ENCODE measurements around the gene HAPLN2.

HAPLN2 gene

DNA sequence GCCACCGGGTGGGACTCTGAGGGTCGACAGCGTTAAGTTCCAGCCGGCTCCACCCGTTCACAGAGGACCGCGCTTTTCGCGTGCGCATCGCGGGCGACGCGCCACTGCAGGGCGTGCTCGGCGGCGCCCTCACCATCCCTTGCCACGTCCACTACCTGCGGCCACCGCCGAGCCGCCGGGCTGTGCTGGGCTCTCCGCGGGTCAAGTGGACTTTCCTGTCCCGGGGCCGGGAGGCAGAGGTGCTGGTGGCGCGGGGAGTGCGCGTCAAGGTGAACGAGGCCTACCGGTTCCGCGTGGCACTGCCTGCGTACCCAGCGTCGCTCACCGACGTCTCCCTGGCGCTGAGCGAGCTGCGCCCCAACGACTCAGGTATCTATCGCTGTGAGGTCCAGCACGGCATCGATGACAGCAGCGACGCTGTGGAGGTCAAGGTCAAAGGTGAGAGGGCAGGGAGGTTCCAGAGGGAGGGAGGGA, 27.6 kb downstream of the HAPLN2 start:
- DNase-seq, result no peak

DNA sequence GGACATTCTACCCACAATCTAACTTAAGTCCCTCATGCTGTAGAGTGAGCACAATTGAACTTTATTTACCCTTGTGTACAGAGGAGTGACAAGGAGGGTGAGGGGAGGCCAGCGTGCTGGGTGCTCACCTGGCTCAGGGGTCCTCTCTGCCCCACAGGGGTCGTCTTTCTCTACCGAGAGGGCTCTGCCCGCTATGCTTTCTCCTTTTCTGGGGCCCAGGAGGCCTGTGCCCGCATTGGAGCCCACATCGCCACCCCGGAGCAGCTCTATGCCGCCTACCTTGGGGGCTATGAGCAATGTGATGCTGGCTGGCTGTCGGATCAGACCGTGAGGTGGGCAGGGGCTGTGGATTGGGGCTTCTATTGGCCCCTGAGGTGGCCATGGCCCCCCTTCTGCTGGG, 28.1 kb downstream of the HAPLN2 start:
- no peak for DNase-seq

DNA sequence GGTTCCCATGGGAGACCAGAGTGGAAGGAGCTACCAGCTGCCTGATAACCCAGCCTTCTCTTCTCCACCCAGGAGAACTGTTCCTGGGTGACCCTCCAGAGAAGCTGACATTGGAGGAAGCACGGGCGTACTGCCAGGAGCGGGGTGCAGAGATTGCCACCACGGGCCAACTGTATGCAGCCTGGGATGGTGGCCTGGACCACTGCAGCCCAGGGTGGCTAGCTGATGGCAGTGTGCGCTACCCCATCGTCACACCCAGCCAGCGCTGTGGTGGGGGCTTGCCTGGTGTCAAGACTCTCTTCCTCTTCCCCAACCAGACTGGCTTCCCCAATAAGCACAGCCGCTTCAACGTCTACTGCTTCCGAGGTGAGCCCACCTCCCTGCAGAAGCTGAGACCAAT, 29.3 kb downstream of the HAPLN2 start:
- no peak for DNase-seq

DNA sequence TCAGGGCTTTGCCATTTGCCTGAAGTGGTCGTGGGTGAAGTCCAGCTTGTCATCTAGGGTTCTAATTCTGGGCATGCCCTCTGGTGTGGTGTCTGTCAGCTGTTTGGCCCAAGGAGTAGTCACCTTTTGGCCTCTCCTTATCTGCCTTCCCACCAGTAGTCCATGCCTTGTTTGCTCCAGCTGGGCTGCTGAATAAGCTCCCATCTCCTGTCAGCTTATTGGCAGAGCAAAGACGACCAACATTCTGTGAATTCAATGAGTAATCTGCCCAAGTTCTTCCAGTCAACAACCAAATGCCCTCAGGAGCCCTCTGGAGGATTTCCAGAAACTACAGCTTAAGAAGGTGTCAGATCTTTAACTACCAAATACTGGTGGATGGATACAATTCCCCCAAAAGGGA, 29.7 kb downstream of the HAPLN2 start:
- DNase-seq, result no peak

DNA sequence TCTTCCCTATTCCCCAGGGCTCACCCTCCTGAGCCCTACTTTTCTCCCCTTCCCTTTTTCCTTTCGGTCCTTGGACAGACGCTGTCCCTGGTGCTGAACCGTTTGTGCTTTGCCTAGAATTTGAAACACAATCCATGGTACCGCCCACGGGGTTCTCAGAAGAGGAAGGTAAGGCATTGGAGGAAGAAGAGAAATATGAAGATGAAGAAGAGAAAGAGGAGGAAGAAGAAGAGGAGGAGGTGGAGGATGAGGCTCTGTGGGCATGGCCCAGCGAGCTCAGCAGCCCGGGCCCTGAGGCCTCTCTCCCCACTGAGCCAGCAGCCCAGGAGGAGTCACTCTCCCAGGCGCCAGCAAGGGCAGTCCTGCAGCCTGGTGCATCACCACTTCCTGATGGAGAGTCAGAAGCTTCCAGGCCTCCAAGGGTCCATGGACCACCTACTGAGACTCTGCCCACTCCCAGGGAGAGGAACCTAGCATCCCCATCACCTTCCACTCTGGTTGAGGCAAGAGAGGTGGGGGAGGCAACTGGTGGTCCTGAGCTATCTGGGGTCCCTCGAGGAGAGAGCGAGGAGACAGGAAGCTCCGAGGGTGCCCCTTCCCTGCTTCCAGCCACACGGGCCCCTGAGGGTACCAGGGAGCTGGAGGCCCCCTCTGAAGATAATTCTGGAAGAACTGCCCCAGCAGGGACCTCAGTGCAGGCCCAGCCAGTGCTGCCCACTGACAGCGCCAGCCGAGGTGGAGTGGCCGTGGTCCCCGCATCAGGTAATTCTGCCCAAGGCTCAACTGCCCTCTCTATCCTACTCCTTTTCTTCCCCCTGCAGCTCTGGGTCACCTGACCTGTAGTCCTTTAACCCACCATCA, 33.1 kb downstream of the HAPLN2 start:
- no peak for DNase-seq

DNA sequence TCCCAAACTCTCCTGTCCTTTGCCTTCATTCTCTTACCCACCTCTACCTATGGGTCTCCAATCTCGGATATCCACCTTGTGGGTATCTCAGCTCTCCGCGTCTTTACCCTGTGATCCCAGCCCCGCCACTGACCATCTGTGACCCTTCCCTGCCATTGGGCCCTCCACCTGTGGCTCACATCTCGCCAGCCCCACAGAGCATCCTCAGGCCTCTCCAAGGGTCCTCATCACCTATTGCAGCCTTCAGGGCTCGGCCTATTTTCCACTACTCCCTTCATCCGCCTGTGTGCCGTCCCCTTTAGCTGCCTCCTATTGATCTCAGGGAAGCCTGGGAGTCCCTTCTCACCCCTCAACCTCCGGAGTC, 33.8 kb downstream of the HAPLN2 start:
- DNase-seq, result no peak

DNA sequence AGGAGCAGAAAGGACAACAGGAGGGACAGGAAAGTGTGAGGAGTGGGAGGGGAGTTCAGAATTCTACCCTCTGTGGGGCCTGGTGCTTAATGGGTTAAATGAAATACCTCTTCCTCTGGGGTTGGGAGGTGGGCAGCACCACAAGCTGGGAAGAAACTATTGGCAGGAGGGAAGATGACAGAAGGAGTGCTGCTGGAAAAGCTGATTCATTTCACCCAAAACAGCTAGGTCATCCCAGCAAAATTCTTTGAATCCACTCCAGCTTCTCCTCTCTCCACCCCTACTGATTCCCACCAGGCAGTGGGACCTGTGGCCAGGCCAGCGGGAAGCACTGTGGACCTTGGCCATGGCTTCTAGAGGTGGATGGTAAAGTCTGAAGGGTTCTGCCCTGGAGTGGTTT, 35.5 kb downstream of the HAPLN2 start:
- DNase-seq, result no peak

DNA sequence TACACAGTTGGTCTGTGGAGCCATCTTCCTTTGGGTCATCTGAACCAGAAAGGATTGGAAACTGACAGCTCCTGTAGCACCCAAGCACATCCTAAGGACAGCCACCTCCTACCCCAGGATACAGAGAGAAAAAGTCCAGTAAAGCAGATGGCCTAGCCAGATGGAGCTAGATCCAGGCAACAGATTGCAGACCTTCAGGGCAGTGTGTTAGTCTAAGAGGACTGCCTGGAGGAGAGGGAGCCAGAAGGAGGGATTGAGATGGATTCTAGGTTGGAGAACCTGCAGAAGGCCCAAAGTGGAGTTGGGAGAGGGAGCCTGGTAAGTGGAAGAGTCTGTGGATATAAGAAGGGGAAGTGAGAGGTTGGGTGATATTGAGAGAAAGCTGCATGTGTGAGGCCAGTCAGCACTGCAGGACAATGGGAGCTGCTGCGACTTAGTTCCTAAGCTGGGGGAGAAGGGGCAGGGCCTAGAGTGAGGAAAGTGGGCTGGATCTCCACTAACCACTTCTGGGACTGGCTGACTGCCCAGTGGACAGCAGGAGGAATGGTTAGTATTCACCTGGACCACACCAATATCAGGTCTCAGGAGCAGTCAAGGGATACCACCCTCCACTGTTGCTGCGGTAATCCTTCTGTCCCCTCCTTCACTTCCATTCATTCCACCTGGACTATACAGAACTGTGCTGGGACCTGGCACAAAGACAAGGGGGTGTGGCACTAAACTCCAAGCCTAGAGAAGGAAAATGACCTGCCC, 36.1 kb downstream of the HAPLN2 start:
- no peak for DNase-seq

DNA sequence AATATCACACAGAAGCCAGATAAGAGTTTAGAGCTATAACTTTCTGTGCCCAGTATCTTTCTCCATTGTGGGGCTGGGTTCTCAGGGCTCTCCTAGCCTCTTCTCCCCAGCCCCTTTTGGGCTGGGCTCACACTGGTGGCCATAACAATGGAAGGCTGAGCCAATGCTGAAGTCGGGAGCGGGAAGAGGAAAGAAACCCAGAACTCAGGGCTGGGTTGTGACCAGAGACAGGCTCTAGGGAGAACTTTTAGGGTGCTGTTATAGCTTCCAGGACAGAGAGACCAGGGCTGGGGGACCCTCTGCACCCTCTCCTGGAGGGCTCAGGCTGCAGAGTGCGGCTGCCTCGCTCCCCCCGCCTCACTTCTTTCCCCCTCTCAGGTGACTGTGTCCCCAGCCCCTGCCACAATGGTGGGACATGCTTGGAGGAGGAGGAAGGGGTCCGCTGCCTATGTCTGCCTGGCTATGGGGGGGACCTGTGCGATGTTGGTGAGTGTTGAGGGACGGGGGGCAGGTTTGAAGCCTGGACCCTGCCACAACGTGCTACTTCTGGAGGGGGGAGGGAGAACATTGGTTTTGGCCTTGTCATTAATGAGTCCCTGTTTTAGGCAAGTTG, 36.8 kb downstream of the HAPLN2 start:
- DNase-seq, result no peak

DNA sequence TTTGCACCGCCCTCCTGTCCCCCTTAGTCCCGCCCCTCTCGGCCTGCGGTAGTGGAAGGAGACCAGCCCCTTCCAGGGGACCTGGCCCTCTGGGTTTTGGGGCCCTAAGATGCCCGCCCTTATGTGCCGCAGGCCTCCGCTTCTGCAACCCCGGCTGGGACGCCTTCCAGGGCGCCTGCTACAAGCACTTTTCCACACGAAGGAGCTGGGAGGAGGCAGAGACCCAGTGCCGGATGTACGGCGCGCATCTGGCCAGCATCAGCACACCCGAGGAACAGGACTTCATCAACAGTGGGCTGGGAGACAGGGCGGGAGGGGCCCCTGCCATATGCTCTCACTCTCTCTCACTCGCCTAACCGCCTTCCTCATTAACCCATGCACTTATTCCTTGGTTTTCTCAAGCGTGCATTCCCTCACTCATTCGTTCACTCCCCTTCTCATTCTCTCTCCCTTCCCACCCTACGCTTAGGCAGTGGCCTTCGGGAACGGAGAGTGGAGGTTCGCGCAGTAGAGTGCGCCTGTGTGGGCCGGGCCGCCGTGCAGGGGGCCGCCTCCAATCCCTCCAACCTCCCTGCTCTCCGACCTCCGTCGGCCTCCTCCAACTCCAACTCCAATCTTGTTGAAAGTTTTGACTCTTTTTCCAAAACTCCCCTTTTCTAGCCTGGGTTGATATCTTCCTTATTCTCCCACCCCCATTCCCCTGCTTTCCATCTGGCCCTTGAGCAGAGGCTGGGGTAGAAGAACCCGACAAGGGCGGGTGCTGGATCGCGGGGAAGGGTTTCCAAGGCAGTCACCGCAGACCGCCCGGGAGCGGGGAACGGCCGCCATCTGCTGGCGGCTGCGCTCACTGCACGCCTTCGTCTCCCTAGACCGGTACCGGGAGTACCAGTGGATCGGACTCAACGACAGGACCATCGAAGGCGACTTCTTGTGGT, 37.9 kb downstream of the HAPLN2 start:
- peak; percentile 85 for DNase-seq

DNA sequence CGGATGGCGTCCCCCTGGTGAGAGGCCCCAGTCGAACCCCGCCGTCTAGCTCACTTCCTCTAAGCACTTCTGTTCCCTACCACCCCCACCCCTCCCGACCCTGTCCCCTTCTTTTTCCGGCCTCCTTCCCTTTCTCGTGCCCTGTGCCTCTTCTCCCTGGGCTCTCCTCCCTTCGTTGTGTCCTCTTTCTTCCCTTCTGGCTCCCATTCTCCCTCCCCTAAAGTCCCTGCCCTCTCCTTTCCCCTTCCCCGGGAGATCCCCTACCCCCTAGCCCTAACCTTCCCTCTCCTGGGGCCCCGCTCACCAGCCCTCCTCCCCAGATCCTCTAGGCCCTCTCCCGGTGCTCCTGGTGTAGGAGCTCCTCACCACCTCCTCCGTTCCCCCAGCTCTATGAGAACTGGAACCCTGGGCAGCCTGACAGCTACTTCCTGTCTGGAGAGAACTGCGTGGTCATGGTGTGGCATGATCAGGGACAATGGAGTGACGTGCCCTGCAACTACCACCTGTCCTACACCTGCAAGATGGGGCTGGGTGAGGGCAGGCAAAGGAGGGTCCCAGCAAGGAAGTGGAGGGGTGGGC, 38.6 kb downstream of the HAPLN2 start:
- DNase-seq, result no peak

DNA sequence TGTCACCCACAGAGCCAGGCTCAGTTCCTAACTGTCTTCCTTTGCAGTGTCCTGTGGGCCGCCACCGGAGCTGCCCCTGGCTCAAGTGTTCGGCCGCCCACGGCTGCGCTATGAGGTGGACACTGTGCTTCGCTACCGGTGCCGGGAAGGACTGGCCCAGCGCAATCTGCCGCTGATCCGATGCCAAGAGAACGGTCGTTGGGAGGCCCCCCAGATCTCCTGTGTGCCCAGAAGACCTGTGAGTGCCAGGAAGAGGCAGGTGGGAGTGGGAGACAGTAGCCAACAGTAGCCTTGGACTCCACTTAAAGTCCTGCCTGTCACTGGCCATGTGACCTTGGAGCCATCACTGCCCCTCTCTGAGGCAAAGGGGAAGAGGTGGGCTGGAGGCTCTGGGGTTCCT, 39.3 kb downstream of the HAPLN2 start:
- no peak for DNase-seq

DNA sequence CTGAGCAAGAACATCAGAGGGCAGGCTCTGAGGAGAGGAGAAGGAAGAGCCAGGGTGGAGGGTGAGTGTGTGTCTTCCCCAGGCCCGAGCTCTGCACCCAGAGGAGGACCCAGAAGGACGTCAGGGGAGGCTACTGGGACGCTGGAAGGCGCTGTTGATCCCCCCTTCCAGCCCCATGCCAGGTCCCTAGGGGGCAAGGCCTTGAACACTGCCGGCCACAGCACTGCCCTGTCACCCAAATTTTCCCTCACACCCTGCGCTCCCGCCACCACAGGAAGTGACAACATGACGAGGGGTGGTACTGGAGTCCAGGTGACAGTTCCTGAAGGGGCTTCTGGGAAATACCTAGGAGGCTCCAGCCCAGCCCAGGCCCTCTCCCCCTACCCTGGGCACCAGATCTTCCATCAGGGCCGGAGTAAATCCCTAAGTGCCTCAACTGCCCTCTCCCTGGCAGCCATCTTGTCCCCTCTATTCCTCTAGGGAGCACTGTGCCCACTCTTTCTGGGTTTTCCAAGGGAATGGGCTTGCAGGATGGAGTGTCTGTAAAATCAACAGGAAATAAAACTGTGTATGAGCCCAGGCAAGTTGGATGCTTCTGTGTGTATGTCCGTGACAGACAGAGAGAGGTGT, 39.8 kb downstream of the HAPLN2 start:
- DNase-seq, result no peak

DNA sequence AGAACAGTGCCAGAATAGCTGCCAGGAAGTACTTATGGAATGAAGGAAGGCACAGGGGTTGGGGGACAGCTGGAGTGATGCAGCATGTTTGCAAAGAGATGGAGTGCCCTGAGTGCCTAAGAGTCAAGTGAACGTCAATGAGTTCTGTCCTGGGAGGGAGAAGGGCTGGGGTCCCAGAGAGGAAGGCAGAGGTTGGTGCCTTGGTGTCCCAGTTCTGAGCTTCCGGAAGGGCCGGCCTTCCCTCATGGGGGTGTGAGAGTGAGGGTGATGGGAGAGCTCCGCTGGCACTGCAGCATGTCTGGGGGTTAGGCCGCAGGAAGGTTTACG, 40.4 kb downstream of the HAPLN2 start:
- no peak for DNase-seq

DNA sequence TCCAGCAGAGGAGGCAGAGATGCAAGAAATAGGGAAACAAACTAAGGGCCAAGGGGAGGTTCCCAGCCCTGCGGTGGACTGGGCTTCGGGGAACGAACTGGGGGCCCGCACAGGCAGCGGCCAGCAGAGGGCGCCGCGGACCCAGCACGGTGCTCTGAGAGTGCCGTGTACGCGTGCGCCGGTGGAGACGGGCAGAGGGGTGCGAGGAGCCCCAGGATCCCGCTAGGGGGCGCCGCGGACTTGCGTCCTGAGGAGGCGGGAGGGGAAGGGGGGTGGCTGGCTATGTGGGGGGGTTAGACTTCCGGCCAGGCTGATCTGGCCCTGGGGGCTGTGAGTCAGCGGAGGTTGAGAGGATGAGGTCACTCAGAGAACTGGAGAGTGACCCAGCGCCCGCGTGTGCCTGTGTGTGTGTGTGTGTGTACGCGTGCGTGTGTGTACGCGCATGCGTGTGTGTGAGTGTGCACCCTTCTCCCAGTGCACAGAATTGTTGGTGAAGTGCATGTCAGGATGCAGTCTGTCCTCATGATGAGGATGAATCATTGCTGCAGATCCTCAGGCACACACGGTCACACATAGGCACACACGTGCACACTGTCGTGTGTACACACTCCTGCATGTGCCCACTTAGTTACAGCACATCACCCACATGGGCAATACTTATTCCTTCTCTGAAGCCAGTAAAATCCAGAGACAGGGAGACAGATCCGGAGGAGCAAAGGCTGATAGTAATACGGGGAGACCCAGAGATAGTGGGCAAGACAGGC, 41.0 kb downstream of the HAPLN2 start:
- DNase-seq, result peak; percentile 96

DNA sequence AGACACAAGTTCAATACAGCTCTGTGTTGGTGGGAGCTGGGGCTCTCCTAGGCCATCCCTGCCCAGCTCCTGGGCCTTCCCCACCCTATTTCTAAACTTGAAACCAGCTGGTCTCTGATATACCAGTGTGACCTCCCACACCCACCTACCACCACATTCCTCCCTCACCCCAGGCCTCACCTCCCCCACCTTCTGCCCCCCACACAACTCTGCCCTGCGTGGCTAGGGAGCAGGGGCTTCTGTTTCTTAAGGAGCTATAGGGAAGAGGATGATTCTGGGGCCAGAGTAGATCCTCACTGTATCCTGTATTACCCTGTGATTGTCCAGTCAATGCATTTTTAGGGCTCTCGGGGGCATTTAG, 41.5 kb downstream of the HAPLN2 start:
- DNase-seq, result no peak

DNA sequence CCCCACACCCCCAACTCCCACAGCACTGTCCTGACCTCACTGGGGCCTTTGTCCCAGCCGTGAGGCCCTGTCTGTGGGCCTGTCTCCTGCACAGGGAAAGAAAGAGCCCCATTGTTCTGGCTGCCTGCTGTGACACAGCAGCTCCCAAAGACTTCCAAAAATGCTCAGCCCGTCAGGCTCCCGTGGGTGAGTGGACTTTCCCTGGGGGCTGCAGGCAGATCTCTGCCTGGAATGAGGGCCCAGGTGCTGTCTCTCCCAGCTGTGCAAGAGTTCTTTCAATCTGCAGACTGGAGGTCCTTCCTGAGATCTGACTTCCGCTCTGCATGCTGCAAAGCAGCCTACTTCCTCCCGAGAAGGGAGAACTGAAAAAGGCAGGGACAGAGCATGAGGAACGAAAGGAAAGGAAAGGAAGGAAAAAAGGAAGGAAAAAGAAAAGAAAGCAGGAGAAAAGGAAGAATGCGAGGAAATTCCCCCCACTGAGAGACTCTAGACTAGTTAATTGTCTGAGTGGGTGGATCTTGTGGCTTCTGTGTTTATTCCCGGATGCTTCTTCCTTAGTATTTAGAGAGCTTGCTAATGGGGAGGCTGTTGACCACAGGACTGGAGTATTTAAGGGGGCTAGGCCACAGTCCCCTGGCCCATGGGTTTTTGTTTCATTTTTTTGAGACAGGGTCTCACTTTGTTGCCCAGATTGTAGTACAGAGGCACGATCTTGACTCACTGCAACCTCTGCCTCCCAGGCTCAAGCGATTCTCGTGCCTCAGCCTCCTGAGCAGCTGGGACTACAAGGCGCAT, 43.0 kb downstream of the HAPLN2 start:
- DNase-seq, result no peak

DNA sequence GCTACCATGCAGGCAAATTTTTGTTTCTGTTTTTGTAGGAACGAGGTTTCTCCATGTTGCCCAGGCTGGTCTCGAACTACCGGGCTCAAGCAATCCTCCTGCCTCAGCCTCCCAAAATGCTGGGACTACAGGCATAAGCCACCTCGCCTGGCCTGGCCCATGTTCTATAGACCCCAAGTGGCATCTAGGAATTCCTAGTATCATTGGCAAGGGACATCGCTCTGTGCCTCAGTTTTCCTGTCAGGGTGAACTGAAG, 43.5 kb downstream of the HAPLN2 start:
- DNase-seq, result no peak

DNA sequence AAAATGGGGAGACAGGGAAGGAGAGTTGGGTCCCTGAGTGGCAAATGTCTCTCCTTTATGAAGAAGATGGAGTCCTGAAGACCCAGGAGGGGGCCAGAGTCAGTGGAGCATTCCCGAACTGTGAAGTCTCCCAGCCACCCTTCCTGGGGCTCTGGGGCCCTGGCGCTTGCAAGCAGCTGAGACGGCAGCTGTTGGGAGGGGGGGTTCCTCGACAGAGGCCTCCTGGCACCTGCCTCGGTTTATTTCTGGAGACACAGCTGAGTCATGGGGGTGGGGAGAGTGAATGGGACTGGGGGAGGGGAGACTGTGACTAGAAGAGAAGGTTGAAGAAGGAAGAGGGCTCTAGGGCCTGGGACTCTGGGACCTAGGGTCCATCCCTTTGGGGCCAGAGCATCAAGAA, 44.0 kb downstream of the HAPLN2 start:
- DNase-seq, result no peak

DNA sequence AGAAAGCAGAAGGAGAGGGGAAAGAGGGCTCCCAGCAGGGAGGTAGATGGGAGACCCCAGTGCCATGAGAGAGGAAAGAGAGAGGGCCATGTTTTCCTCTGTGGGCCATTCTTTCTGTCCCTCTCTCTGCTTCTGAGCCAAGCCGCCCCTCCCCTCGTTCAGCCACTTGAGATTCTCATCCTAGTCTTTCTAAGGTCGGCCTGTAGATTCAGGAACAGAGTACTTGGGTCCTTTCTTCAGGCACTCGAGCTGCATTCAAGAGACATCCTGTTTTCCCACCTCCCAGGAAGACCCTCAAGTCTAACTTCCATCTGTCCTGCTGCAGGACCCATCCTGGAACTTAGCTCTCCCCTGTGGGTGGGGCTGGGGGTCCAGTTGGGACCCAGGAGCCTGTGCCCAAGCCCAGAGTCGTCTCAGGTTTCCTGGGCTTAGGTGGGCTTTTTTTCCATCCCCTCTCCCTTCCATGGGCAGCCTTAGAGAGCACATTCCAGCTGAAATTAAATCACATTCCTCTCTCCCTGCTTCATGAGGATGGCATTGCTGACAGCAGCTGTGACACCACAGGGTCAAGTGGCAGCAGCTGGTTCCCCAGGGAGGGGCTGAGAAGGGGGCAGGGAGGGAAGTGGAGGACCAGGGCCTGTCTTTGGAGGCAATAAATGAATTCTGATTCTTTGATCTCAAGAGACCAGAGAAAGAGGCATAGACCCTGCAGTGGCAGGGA, 45.0 kb downstream of the HAPLN2 start:
- DNase-seq, result no peak
